Measurements from ENCODE around the gene NSUN3. TPM values are rescaled to one million over a fixed set of nuclear protein-coding genes. Genes with fewer than 3 reads are reported as not detected.

The NSUN3 gene
- total RNA-seq, 1 donor from 2014 or later = 18.0 TPM

DNA sequence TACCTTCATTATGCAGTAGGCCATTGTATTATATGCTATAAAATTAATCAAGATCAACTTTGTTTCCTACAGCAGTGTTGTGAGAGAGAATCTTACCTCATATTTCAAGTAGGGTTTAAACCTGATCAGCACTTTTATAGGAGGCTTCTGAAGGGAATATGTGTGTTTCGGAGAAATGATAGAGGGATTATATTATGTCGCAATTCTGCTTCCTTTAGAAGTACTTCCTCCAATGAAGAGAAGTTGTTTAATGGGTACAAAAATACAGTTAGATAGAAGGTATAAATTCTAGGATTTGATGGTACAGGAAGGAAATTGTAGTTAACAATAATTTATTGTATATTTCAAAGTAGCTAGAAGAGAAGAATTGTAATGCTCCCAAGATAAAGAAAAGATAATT, 54.9 kb downstream of the NSUN3 start:
- intact Hi-C loops (cut with DNase I) = no loop called here
- Histone ChIP-seq H3K36me3 (peaks cover under 1% of the 10 kb centered on the region), H3K4me3 (no peak overlapping the region), H3K9me3 (no peaks in the 10 kb centered on the region), H3K27ac (no peak overlapping the region), H3K27me3 (no peaks in the 10 kb centered on the region), H3K4me1 (no peaks in the 10 kb centered on the region)
- TF ChIP-seq, protein P1, sequence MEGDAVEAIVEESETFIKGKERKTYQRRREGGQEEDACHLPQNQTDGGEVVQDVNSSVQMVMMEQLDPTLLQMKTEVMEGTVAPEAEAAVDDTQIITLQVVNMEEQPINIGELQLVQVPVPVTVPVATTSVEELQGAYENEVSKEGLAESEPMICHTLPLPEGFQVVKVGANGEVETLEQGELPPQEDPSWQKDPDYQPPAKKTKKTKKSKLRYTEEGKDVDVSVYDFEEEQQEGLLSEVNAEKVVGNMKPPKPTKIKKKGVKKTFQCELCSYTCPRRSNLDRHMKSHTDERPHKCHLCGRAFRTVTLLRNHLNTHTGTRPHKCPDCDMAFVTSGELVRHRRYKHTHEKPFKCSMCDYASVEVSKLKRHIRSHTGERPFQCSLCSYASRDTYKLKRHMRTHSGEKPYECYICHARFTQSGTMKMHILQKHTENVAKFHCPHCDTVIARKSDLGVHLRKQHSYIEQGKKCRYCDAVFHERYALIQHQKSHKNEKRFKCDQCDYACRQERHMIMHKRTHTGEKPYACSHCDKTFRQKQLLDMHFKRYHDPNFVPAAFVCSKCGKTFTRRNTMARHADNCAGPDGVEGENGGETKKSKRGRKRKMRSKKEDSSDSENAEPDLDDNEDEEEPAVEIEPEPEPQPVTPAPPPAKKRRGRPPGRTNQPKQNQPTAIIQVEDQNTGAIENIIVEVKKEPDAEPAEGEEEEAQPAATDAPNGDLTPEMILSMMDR (IDR thresholded peaks at IDR 0.05) = no peak
- DNase-seq (no peak), ATAC-seq (no peak)

DNA sequence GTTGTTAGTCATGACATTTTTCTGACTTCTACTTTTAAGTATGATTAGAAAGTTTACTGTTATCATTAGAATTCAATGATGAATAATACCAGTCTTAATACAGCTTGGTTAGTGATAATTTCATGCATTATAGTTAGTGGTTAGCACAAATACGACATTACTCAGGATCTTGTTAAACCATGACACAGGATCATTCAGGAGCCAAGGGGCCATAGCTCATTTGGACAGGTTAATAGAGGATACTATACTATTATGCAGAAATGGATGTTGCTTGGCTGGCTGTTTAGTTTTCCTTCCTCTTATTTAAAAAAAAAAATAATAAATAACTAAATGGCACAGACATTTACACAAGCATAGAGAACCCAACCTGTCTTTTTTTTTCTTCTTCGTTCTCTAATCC, 55.5 kb downstream of the NSUN3 start:
- DNase-seq = no peak
- intact Hi-C loops (cut with DNase I) = no loop called here
- Histone ChIP-seq H3K4me3 (no peak overlapping the region), H3K27ac (no peak overlapping the region), H3K27me3 (no peaks in the 10 kb centered on the region), H3K4me1 (no peaks in the 10 kb centered on the region), H3K9me3 (no peaks in the 10 kb centered on the region), H3K36me3 (no peaks in the 10 kb centered on the region)
- TF ChIP-seq, protein P1 (IDR thresholded peaks at IDR 0.05) = no peak
- no peak for ATAC-seq

DNA sequence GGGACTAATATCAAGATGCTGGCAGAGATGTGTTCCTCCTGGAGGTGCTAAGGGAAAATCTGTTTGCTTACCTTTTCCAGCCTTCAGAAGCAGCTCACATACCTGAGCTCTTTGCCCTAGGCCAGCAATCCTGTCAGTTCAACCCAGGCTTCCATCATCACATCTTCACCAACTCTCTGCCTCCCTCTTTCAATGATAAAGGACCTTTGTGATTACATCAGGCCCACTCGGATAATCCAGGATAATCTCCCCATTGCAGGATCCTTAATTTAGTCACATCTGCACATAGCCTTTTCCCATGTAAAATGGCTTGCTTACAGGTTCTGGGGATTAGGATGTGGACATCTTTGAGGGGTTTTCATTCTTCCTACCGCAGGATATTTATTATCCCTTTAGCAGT, 58.3 kb downstream of the NSUN3 start:
- H3K4me1 ChIP-seq = no peaks in the 10 kb centered on the region
- intact Hi-C loops (cut with DNase I) = no loop called here
- no peaks in the 10 kb centered on the region for H3K9me3 ChIP-seq
- no peaks in the 10 kb centered on the region for H3K27me3 ChIP-seq
- TF ChIP-seq, protein P1 (IDR thresholded peaks at IDR 0.05) = no peak
- no peak overlapping the region for H3K4me3 ChIP-seq
- DNase-seq (no peak), ATAC-seq (no peak)
- no peak overlapping the region for H3K27ac ChIP-seq
- H3K36me3 ChIP-seq = peaks cover 3% of the 10 kb centered on the region

- no peak overlapping the region for H3K27ac ChIP-seq
- H3K4me1 ChIP-seq = no peaks in the 10 kb centered on the region
- H3K9me3 ChIP-seq = no peaks in the 10 kb centered on the region
- TF ChIP-seq, protein P1 (IDR thresholded peaks at IDR 0.05) = no peak
- no peak for ATAC-seq
- intact Hi-C loops (cut with DNase I) = no loop called here
- no peak overlapping the region for H3K4me3 ChIP-seq
- DNase-seq = no peak
- peaks cover 28% of the 10 kb centered on the region for H3K36me3 ChIP-seq
- H3K27me3 ChIP-seq = no peaks in the 10 kb centered on the region
These were observed 64.3 kb downstream of the NSUN3 start for GRCh38 chr3:94127115-94127514.

GRCh38 chr3:94130690-94131089, 67.8 kb downstream of the NSUN3 start:
- Histone ChIP-seq H3K27me3 (no peaks in the 10 kb centered on the region), H3K4me3 (no peak overlapping the region), H3K27ac (no peak overlapping the region), H3K36me3 (peaks cover 28% of the 10 kb centered on the region), H3K9me3 (no peaks in the 10 kb centered on the region), H3K4me1 (no peaks in the 10 kb centered on the region)
- intact Hi-C loops (cut with DNase I) = no loop called here
- ATAC-seq = no peak
- TF ChIP-seq, protein P1 (IDR thresholded peaks at IDR 0.05) = no peak
- no peak for DNase-seq

GRCh38 chr3:94132777-94133176, 69.9 kb downstream of the NSUN3 start:
- H3K4me3 ChIP-seq = no peak overlapping the region
- no peaks in the 10 kb centered on the region for H3K27me3 ChIP-seq
- ATAC-seq (no peak), DNase-seq (no peak)
- no peaks in the 10 kb centered on the region for H3K9me3 ChIP-seq
- intact Hi-C loops (cut with DNase I) = no loop called here
- no peak overlapping the region for H3K27ac ChIP-seq
- H3K4me1 ChIP-seq = no peaks in the 10 kb centered on the region
- TF ChIP-seq, protein P1 (IDR thresholded peaks at IDR 0.05) = no peak
- peaks cover 9% of the 10 kb centered on the region for H3K36me3 ChIP-seq

All from upper lobe of right lung (tissue), 1 donor.